Esophagus (tissue), 2 donors: ENCODE measurements around the gene USP50. TPM values are rescaled to one million over a fixed set of nuclear protein-coding genes. Genes with fewer than 3 reads are reported as not detected.

Source experiments
- H3K27ac ChIP-seq, 2 donors: one replicate each; pipeline ENCODE4 v1.5.1; 2013; ENCODE audit warnings: low read depth in 2 of 2, mild to moderate bottlenecking in 2 of 2, inconsistent platforms in 1 of 2, low read length in 1 of 2, moderate library complexity in 1 of 2
- H3K27me3 ChIP-seq, 2 donors: one replicate each; pipeline ENCODE4 v1.6.1; 2013; ENCODE audit warnings: low read length in 2 of 2, control low read depth in 1 of 2, mild to moderate bottlenecking in 1 of 2; ENCODE audit not compliant: insufficient read depth in 2 of 2, control insufficient read depth in 1 of 2
- H3K36me3 ChIP-seq, 2 donors: one replicate each; pipeline ENCODE4 v1.6.1; 2013; ENCODE audit warnings: low read length in 1 of 2; ENCODE audit not compliant: control insufficient read depth in 2 of 2, insufficient read depth in 2 of 2
- H3K4me1 ChIP-seq, 2 donors: one replicate each; pipeline ENCODE4 v1.6.1; 2013; ENCODE audit warnings: low read length in 1 of 2; ENCODE audit not compliant: control insufficient read depth in 2 of 2, insufficient read depth in 2 of 2
- H3K4me3 ChIP-seq, 2 donors: one replicate each; pipeline ENCODE4 v1.5.1; 2013; ENCODE audit warnings: low read length in 2 of 2, mild to moderate bottlenecking in 2 of 2, low read depth in 1 of 2, moderate library complexity in 1 of 2
- H3K9me3 ChIP-seq, 2 donors: one replicate each; pipeline ENCODE4 v1.6.1; 2013; ENCODE audit warnings: mild to moderate bottlenecking in 2 of 2, low read depth in 1 of 2, low read length in 1 of 2, moderate library complexity in 1 of 2; ENCODE audit not compliant: control insufficient read depth in 2 of 2, insufficient read depth in 1 of 2
- WGBS, 2 donors: extraction: QIAGEN DNeasy Blood & Tissue Kit; methylation state at CpG; one replicate each; pipeline ENCODE4 v1.1.7; 2013; 5-methylcytosine and 5-hydroxymethylcytosine counted together
- polyA plus RNA-seq, 2 donors: library from polyadenylated mRNA; stranded (reverse); fragments of 200-250 nt; gene quantifications; one replicate each; pipeline ENCODE4 v1.2.3, GENCODE V29; 2013
- donor health status: healthy with polysubstance abuse.
- donor health status: Bipolar disorder and iron deficiency.

USP50 gene
- polyA plus RNA-seq, 2 donors, result not detected

GRCh38 chr15:50556642-50557371 is 10.3 kb upstream of the USP50 start:
- 96 to 98% methylated on average over 2 of the region's 2 CpGs for WGBS, 2 donors
- no peak overlapping the region for H3K4me3 ChIP-seq
- no peaks in the 10 kb centered on the region for H3K27me3 ChIP-seq
- H3K9me3 ChIP-seq, result no peaks in the 10 kb centered on the region
- peaks cover 0 to 3% of the 10 kb centered on the region in 2 donors for H3K36me3 ChIP-seq
- no peaks in the 10 kb centered on the region for H3K4me1 ChIP-seq
- no peak overlapping the region for H3K27ac ChIP-seq

GRCh38 chr15:50552238-50552637 is 5.8 kb upstream of the USP50 start:
- Histone ChIP-seq H3K27me3 (no peaks in the 10 kb centered on the region), H3K27ac (no peak overlapping the region), H3K4me3 (no peak overlapping the region), H3K36me3 (no peaks in the 10 kb centered on the region), H3K9me3 (no peaks in the 10 kb centered on the region), H3K4me1 (no peaks in the 10 kb centered on the region)
- 82 to 85% methylated on average over 4 of the region's 4 CpGs for WGBS, 2 donors

- no peaks in the 10 kb centered on the region for H3K36me3 ChIP-seq
- no peak overlapping the region for H3K27ac ChIP-seq
- 82 to 88% methylated on average over 7 of the region's 7 CpGs for WGBS, 2 donors
These were observed 2.9 kb upstream of the USP50 start for GRCh38 chr15:50549326-50549725.

GRCh38 chr15:50544368-50544767 is 2.1 kb downstream of the USP50 start:
- Histone ChIP-seq H3K27ac (no peak overlapping the region), H3K27me3 (peaks cover 0 to 2% of the 10 kb centered on the region in 2 donors), H3K4me1 (no peaks in the 10 kb centered on the region), H3K4me3 (no peak overlapping the region), H3K9me3 (no peaks in the 10 kb centered on the region), H3K36me3 (no peaks in the 10 kb centered on the region)
- WGBS, 2 donors, result 67 to 75% methylated on average over 5 of the region's 5 CpGs

More at GRCh38 chr15:50549326-50549725, 2.9 kb upstream of the USP50 start:
- Histone ChIP-seq H3K4me3 (no peak overlapping the region), H3K27me3 (no peaks in the 10 kb centered on the region), H3K9me3 (no peaks in the 10 kb centered on the region), H3K4me1 (no peaks in the 10 kb centered on the region)

- no peaks in the 10 kb centered on the region for H3K9me3 ChIP-seq
- H3K4me3 ChIP-seq, result no peak overlapping the region
- no peaks in the 10 kb centered on the region for H3K4me1 ChIP-seq
- 86 to 90% methylated on average over 3 of the region's 3 CpGs for WGBS, 2 donors
- peaks cover 0 to 2% of the 10 kb centered on the region in 2 donors for H3K27me3 ChIP-seq
- no peaks in the 10 kb centered on the region for H3K36me3 ChIP-seq
- no peak overlapping the region for H3K27ac ChIP-seq
These were observed 2.9 kb downstream of the USP50 start for GRCh38 chr15:50543556-50543955.

- WGBS, 2 donors, result 81 to 82% methylated on average over 2 of the region's 2 CpGs
- Histone ChIP-seq H3K4me3 (no peak overlapping the region), H3K27me3 (peaks cover 0 to 2% of the 10 kb centered on the region in 2 donors), H3K9me3 (no peaks in the 10 kb centered on the region), H3K4me1 (no peaks in the 10 kb centered on the region), H3K27ac (no peak overlapping the region), H3K36me3 (no peaks in the 10 kb centered on the region)
These were observed 3.6 kb downstream of the USP50 start for GRCh38 chr15:50542887-50543210.

- H3K27me3 ChIP-seq, result no peaks in the 10 kb centered on the region
- H3K4me1 ChIP-seq, result no peaks in the 10 kb centered on the region
- no peaks in the 10 kb centered on the region for H3K9me3 ChIP-seq
- H3K27ac ChIP-seq, result no peak overlapping the region
- H3K4me3 ChIP-seq, result no peak overlapping the region
- WGBS, 2 donors, result 50 to 66% methylated on average over 4 of the region's 4 CpGs
- no peaks in the 10 kb centered on the region for H3K36me3 ChIP-seq
These were observed 14.7 kb downstream of the USP50 start for GRCh38 chr15:50531766-50532165.

- Histone ChIP-seq H3K4me3 (no peak overlapping the region), H3K36me3 (no peaks in the 10 kb centered on the region), H3K9me3 (no peaks in the 10 kb centered on the region), H3K27ac (no peak overlapping the region), H3K27me3 (no peaks in the 10 kb centered on the region), H3K4me1 (no peaks in the 10 kb centered on the region)
- 87 to 91% methylated on average over 4 of the region's 4 CpGs for WGBS, 2 donors
These were observed 15.3 kb downstream of the USP50 start for GRCh38 chr15:50531163-50531562.

- no peak overlapping the region for H3K4me3 ChIP-seq
- no peaks in the 10 kb centered on the region for H3K9me3 ChIP-seq
- H3K27ac ChIP-seq, result no peak overlapping the region
- H3K27me3 ChIP-seq, result no peaks in the 10 kb centered on the region
- H3K4me1 ChIP-seq, result no peaks in the 10 kb centered on the region
- WGBS, 2 donors, result 38 to 46% methylated on average over 5 of the region's 5 CpGs
- H3K36me3 ChIP-seq, result no peaks in the 10 kb centered on the region
These were observed 22.6 kb downstream of the USP50 start for GRCh38 chr15:50523851-50524251.

GRCh38 chr15:50519740-50520425 is 26.6 kb downstream of the USP50 start:
- Histone ChIP-seq H3K4me1 (no peaks in the 10 kb centered on the region), H3K4me3 (no peak overlapping the region), H3K9me3 (no peaks in the 10 kb centered on the region), H3K27ac (no peak overlapping the region), H3K36me3 (no peaks in the 10 kb centered on the region), H3K27me3 (no peaks in the 10 kb centered on the region)
- whole genome bisulfite sequencing, 2 donors, result 73 to 78% methylated on average over 7 of the region's 7 CpGs
